Tibial nerve (tissue), 3 donors: Measurements from ENCODE around the gene GALNT11.
"Not testable (repeated sequence)": the region's sequence is repeated elsewhere in the genome, so short reads cannot be mapped to it uniquely, and the experiment has no call there.

ENCODE experiments used
- EP300 ChIP-seq, 2 donors: sonication (generic); formaldehyde crosslinking; IDR thresholded peaks; one replicate each; pipeline ENCODE4 v1.6.1; 2017; ENCODE audit warnings: antibody characterized with exemption in 2 of 2, mild to moderate bottlenecking in 1 of 2
- POLR2A ChIP-seq, 2 donors: fragments of 450-650 bp; IDR thresholded peaks; one replicate each; pipeline ENCODE4 v1.6.1; 2017; ENCODE audit warnings: antibody characterized with exemption in 2 of 2, mild to moderate bottlenecking in 2 of 2, moderate library complexity in 2 of 2

- not testable (repeated sequence) for TF ChIP-seq POLR2A, EP300 (IDR thresholded peaks at IDR 0.05)
Observed at GRCh38 chr7:152030639-152031038, 5.2 kb downstream of the GALNT11 start.
